ENCODE results near the gene MSRB3.
"Not testable (repeated sequence)": the region's sequence is repeated elsewhere in the genome, so short reads cannot be mapped to it uniquely, and the experiment has no call there.

The MSRB3 gene

DNA sequence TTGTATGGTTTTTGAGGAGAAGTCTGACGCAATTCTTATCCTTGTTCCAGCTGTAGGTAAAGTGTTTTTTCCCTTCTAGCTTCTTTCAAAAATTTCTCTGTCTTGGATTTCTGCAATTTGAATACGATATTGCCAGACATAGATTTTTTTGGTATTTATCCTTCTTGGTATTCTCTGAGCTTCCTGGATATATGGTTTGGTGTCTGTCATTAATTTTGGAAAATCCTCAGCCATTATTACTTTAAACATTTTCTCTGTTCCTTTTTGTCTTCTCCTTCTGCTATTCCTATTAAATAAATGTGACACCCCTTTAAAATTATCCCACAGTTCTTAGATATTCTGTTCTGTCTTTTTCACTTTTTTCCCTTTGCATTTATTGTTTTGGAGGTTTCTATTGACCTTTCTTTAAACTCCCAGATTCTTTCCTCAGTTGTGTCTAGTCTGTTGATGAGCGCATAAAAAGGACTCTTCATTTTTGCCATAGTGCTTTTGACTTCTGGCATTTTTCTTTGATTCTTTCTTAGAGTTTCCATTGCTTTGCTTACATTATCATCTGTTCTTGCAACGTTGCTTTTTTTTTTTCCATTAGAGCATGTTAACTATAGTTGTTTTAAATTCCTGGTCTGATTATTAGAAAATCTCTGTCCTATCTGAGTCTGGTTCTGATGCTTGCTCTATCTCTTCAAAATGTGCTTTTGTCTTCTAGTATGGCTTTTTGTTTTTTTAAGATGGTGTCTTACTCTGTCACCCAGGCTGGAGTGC is 129.1 kb downstream of the MSRB3 start:
- no peak for DNase-seq

- no peak for DNase-seq
Observed at GRCh38 chr12:65408441-65408840, 130.0 kb downstream of the MSRB3 start.

GRCh38 chr12:65409726-65410125 is 131.2 kb downstream of the MSRB3 start:
- no peak for DNase-seq

GRCh38 chr12:65411171-65411570 is 132.7 kb downstream of the MSRB3 start:
- no peak for DNase-seq

DNA sequence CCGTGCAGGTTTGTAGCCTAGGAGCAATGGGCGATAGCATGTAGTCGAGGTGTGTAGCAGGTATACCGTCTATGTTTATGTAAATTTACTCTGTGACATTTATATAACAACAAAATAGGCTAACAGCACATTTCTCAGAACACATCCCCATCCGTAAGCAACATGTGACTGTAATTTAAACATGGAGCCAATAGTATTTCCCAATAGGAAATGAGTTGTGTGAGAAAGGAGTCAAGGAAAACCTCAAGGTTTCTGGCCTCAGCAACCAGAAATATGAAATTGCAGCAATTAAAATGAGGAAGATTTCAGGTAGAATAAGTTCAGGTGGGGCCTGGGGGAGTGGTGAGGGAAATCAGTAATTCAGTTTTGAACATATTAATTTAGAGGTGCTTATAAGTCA is 136.0 kb downstream of the MSRB3 start:
- DNase-seq, result no peak

DNA sequence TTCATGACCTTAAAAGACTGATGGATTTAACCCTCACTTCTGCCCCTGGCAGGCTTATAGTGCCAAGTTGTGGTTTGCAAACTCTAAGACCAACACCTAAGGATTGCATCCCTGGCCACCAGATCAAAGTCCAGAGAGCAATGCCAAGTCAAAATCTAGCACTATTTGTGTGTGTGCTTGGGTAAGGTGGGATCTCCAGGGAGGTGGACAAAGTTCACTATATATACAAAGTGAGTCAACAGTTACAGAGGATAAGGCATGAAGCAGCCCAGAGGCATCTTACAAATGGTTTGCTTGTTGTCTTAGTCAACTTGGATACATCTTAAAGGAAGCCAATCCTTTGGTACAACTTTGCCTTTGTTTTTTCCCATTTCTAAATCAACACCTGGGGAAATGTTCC is 137.3 kb downstream of the MSRB3 start:
- DNase-seq, result no peak

DNA sequence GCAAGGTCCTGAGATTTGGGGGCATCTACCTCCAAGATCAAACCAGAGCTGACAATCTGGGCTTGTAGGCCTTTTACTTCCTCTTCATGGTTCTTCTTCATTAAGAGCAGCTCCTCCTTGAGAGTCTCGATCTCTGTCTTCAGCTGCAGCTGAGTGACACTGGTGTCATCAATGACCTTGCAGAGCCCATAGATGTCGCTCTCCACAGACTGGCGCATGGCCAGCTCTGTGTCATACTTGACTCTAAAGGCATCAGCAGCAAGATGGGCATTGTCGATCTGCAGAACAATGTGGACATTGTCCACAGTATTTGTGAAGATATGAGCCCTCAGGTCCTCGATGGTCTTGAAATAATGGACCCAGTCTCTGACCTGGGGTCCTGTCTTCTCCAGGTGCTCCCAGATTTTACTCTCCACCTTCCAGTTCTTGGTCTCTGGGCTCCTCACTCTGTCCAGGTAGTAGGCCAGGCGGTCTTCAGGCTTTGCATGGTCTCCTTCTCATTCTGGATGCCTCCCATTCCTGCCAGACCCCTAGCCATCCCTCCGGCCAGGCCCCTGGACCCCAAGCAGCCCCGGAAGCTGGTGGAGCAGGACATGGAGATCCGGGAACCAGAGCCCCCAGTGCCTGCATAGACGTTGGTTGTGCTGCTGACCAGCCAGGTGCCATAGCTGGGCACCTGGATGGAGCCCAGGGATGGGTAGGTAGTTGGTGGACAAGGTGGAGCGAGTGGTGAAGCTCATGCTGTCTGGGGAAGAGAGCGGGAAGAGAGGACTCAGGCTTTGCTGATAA is 141.0 kb downstream of the MSRB3 start:
- no peak for DNase-seq

DNA sequence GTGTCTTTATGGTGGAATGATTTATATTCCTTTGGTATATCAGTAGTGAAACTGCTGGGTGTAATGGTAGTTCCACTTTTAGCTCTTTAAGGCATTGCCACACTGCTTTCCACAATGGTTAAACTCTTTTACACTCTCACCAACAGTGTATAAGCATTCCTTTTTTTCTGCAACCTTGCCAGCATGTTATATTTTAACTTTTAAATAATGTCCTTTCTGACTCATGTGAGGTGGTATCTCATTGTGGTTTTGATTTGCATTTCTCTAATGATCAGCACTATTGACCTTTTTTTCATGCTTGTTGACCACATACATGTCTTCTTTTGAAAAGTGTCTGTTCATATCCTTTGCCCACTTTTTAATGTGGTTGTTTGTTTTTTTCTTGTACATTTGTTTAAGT is 142.5 kb downstream of the MSRB3 start:
- DNase-seq, result no peak

- DNase-seq, result no peak
Observed at GRCh38 chr12:65427646-65428045, 149.2 kb downstream of the MSRB3 start.

DNA sequence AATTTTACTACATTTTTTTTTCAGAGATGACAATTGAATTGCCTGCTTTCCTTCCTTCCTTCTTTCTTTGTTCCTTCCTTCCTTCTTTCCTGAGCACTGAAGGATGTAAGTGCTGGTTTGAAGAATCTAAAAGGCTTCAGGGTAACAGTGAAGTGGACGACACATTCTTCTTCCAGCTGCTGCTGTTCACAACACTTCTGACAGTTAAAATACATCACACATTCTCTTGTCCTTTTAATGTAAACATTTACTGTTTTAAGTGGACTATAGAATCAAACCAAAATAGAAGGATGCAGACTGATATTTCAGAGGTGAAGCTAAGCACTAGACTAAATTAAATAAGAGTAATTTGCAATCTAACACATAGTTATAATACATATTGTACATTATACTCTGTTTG is 151.5 kb downstream of the MSRB3 start:
- DNase-seq, result no peak

DNA sequence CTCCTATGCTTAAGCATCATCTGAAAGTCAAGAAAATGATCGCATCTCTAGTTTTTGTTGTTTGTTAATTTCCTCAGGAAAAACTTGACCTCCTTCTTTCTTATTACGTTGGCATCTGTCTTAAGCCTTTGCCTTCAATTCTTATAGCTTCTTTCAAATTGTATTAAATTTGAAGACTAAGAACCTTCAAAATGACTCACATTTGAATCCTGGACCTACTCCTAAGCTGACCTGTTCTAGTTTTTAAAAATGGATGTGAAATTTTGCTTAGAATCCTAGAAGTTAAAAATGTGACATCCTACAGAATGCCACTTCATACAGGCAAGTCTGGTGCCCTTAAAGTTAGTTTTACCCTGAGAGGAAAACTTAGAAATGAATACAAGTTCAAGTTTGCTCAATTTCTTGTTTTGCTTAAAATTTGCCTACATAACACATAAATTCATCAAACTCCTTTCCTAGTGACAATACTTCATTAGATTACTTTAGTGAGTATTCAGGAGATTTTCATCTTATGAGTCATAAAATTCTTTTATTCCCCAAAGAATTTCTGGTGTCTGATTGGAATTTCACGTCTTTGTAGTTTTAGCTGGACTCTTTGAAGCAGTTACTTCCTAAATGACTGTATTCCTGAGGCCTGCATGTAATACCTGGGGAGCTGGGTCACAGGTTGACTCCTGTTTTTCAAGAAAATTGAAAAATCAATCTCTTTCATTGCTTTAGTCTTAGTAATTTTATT is 152.3 kb downstream of the MSRB3 start:
- no peak for DNase-seq

DNA sequence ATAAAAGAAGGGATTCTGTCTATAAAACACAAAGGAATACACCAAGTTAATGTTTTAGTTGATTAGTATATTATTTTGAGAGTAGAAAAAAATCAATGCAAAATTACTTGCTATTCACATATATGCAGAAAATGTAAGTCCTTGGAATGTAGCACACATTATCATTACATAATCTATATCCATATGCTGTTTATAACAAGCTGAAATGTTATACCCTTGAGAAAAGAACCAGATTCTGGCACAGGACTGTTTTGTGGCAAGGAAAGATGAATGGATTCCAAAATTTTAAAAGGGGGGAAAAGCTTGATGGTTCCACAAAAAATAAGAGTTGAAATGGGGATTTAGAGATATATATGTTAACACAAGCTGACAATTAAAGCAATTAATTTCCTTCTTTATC is 153.6 kb downstream of the MSRB3 start:
- no peak for DNase-seq

GRCh38 chr12:65432651-65433050 is 154.2 kb downstream of the MSRB3 start:
- DNase-seq, result no peak

DNA sequence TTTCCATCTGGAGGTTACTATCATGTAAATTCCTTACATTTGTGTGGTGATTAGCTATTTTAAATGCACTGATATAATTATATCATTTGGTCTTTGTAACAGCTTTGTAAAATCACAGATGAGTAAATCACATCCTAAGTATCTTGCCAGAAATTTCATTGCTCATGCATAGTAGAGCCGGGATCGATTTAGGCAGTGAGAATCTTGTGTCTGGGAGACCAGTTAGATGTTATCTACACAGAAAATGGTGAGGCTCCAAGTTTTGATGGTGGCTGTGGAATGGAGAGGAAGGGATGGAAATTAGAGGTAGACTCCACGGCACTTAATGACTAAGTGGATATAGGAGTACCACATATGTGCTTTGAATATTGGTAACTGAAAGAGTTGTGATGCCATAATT is 156.3 kb downstream of the MSRB3 start:
- DNase-seq, result no peak

DNA sequence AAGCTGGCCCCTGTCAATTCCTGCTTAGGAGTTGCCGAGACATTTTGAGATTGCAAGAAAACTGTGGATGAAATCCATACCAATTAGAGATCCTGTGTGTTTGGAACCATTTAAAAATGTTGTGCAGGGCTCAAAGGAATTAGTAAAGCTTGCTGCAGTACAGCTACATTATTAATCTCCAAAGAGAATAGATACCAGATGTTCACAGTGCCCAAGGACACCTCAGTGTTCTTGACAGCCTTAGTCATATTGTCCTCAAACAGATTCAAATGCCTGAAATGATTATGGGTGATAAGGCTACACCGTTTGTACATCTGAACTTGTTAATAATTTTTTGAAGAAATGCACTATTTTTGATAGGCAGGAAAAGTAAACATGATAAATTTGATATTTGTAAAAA is 164.6 kb downstream of the MSRB3 start:
- DNase-seq, result no peak

DNA sequence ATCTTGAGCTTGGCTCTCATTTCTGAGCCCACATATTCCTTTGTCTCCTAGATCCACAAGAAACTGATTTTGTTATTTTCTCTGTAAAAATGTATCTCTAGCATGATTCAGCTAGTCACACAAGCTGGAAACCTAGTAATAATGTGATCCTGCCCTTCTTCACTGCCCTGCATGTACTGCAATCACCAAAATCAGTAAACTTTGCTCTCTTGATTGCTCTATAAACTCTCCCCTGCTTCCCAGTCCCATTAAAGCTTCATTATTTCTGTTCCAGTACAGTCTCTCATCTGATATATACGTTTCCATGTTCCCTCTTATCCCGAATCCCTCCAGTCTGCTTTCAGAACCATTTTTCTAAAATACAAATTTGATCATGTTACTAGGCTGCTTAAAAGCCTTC is 166.5 kb downstream of the MSRB3 start:
- no peak for DNase-seq

DNA sequence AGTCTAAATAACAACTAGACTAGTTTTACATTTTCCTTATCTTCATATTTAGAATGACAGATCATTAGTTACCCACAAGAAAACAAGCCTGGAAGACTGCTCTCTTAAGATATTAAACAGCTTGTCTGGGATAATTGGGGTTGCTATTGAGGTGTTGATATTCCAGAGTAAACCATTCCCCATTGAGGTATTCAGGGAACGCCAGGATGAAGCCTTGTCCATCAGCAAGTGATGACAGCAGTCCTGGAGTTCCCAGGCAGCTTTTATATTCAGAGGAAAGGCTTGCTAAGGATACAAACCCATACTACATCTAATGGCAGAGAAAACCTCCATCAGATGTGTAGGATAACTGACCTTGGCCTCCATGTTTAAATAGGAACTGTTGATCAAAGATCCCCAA is 168.4 kb downstream of the MSRB3 start:
- DNase-seq, result no peak

DNA sequence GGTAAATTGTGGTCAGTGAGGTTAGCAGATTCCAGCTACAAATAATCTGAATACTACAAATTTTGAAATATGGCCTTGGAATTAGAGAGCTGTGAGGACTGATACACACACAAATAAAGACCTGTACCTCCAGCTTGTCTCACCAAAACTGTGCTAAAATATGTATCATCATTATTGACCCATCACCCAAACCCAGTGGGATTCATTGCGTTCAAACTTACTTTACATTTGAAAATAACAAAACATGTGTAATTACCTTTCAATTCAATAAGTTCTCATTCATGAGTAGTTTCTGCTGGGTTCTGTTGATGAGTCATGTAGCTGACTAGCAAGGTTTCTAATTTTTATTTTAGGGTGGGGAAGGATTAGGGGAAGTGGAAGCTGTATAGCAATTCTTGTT is 170.9 kb downstream of the MSRB3 start:
- no peak for DNase-seq

DNA sequence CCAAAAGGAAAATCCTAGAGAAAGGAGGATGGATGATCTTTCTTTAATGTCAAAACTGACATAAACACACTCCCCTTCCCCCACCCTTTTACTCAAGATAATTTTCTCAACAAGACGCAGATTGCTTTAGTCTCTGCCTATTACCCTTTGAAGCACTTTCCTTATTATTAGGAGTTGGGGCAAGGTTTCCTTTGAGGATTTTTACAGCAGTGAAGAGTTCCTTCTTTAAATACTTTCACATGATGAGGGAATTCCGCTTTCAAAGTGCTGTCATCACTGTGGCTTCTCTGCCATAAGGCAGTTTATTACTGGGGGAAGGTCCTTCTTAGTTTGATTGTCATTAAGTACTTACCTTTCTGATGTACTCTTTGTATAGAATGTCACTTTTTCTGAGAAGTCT is 172.1 kb downstream of the MSRB3 start:
- no peak for DNase-seq

DNA sequence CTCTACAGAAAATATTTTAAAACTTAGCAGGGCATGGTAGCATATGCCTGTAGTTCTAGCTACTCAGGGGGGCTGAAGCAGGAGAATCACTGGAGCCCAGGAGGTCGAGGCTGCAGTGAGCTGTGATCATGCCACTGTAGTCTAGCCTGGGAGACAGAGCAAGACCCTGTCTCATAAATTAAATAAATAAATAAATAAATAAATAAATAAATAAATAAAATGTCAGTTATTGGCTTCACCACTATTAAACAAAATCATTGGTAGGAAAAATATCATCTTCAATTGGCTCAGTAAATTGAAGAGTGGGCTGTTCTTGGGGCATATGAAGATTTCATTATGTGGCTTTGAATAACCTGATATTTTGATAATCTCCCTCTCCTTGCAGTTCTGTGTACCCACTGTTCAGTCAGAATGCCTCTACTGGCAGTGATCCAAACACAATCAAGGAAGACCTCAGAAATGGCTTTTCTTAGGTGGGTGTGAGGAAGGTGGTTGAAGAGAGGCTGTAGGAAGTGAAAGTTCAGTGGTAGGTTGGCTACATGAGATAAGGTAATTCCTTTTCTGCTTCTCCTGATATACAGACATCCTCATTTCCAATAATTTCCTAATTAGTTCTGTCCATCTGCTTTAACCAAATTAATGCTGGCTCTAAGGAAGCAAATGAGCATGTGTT is 175.8 kb downstream of the MSRB3 start:
- no peak for DNase-seq

GRCh38 chr12:65457341-65457740 is 178.9 kb downstream of the MSRB3 start:
- DNase-seq, result not testable (repeated sequence)

- no peak for DNase-seq
Observed at GRCh38 chr12:65458718-65459117, 180.2 kb downstream of the MSRB3 start.

DNA sequence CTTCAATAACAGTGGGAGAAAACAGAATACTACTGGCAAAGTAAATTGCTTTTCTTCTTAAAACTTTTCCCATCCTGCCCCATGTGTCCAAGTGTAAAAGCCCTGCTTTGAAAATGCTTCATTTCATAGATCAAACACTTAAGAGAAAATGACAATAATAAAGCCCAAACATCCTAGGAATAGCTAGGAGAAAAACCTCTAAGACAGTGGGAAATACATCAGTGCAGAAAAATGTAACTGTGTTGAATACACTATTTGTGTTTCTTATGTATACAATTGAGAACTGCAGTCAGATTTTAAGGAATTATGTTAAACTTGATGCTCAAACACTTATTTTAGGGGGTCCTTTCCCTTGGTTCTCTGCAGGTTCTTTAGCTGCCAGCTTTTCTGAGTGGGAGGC is 181.1 kb downstream of the MSRB3 start:
- DNase-seq, result no peak
